GM12873 (cell line): Measurements from ENCODE around the gene CCM2.

ENCODE experiments used
- TF ChIP-seq, protein P1 (sequence below): IDR thresholded peaks from 2 replicates; pipeline ENCODE4 v1.5.1; 2012; ENCODE audit warnings: low read depth, mild to moderate bottlenecking, moderate library complexity, low read length, control low read depth; ENCODE audit not compliant: insufficient read depth; ENCODE audit errors: missing control alignments

The CCM2 gene

GRCh38 chr7:45020915-45021314 is 20.9 kb downstream of the CCM2 start:
- TF ChIP-seq, protein P1, sequence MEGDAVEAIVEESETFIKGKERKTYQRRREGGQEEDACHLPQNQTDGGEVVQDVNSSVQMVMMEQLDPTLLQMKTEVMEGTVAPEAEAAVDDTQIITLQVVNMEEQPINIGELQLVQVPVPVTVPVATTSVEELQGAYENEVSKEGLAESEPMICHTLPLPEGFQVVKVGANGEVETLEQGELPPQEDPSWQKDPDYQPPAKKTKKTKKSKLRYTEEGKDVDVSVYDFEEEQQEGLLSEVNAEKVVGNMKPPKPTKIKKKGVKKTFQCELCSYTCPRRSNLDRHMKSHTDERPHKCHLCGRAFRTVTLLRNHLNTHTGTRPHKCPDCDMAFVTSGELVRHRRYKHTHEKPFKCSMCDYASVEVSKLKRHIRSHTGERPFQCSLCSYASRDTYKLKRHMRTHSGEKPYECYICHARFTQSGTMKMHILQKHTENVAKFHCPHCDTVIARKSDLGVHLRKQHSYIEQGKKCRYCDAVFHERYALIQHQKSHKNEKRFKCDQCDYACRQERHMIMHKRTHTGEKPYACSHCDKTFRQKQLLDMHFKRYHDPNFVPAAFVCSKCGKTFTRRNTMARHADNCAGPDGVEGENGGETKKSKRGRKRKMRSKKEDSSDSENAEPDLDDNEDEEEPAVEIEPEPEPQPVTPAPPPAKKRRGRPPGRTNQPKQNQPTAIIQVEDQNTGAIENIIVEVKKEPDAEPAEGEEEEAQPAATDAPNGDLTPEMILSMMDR: no peak

- TF ChIP-seq, protein P1: no peak
Measured at GRCh38 chr7:45021604-45022296, 21.7 kb downstream of the CCM2 start.

GRCh38 chr7:45024126-45024744 is 24.2 kb downstream of the CCM2 start:
- TF ChIP-seq, protein P1: no peak

GRCh38 chr7:45026013-45026412 is 26.0 kb downstream of the CCM2 start:
- TF ChIP-seq, protein P1: no peak

DNA sequence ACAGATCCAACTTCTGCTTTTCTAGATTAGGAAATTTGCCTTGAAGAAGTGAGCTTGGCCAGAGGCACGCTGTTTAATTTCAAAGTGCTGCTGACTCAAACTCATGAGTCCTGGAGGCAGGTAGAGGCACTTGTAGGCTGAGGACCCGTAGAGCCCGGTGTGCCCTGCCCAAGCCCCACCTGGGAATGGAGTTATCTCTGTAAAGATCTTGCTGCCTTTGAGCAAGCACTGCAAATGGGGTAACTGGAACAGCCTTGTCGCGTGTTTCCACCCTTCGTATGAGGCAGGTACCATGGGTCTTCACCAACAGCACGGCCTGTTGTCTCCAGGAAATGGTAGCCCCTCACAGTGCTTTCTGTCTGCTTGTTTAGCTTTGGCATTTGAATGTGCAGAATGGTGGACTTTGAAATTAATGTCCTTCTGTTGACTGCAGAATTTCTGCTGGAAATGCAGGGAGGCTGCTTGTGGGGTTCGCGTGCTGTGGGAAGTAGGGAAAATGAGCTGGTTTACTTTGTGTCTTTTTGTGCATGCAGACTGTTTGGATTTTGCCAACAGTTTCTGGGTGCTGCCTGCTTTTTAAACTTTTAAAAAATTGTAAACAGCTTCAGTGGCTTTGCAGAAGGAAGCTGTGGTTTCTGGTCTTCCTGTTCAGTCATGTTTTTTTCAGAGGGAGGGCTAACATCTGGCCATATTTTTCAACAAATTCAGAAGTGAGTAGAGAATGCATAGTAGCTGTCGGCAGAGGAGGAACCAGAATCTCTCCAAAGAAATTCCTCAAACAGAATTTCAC is 27.2 kb downstream of the CCM2 start:
- TF ChIP-seq, protein P1: no peak

- TF ChIP-seq, protein P1: no peak
Measured at GRCh38 chr7:45027774-45028114, 27.7 kb downstream of the CCM2 start.

- TF ChIP-seq, protein P1: no peak
Measured at GRCh38 chr7:45028138-45028919, 28.3 kb downstream of the CCM2 start.
